ENCODE results near the gene CDK10. TPM values are rescaled to one million over a fixed set of nuclear protein-coding genes. Genes with fewer than 3 reads are reported as not detected.

The CDK10 gene, protein sequence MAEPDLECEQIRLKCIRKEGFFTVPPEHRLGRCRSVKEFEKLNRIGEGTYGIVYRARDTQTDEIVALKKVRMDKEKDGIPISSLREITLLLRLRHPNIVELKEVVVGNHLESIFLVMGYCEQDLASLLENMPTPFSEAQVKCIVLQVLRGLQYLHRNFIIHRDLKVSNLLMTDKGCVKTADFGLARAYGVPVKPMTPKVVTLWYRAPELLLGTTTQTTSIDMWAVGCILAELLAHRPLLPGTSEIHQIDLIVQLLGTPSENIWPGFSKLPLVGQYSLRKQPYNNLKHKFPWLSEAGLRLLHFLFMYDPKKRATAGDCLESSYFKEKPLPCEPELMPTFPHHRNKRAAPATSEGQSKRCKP
- total RNA-seq = 35.1 and 35.5 TPM in 2 replicates

DNA sequence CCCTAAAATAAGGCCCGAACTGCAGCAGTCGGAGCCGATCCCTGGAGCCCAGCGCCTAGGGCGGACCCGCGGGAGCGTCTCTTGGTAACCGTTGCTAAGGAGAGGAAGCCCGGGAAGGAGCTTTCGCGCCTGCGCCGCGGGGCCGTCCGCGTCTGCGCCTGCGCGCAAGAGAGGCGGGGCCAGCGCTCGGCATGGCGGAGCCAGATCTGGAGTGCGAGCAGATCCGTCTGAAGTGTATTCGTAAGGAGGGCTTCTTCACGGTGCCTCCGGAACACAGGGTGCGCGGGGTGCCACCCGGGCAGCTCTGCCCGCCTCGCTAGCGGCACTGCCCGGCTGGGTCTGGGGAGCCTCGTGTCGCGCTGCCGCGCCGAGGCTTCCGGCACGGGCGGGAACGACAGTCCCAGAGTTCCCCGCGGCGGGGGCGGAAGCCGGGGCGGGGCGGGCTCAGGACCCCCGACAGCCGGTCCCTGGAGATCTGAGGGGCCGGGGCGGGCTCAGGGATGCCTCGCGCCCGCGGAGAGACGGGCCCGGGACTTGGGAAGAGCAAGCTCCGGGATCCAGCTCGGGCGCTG lies at the start of gene CDK10:
CDK10 (plus strand) TSS at position 170 of the 572 bp plus-strand sequence; CDS start at position 192, 22 bp downstream.

DNA sequence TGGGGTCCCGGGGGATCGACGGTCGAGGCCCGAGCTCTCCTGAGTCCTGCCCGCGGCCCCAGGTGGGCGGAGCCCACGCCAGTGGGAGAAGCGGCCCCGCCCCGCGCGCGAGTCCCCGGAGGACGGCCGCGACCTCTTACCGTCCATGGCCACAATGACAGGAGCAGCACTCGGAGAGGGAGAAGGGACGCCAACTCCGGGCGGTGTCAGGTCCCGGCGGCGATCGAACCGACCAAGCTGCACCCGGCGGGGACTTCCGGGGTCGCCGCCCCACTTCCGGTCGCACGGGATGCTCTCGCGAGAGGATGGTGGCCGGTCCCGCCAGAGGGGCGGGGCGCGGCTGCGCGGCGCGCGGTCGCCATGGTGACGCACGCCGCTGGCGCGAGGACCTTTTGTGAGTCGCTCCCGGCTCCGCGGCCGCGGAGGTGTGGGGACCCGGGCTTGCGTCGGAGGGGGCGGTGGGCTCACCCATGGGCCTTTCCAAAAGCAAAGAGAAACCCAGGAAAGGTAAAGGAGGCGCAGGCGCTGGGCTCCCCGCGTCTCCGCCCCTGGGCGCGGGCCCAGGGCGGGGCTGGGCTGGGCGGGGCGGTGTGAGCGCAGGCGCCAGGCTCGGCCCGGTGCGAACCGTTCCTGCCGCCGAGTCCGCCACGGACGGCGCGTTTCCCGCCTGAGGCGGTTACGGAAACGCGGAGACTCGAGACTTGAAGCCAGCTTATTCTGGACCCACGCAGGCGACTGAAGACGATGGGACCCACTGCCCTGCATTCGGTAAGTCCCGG lies 28.9 kb upstream of the CDK10 start, which contains the start of the genes CHMP1A and SPATA33:
CHMP1A (minus strand) TSS at position 267 of the 779 bp plus-strand sequence; CDS start at position 147, 120 bp downstream.
SPATA33 (plus strand) TSS at position 395 of the 779 bp plus-strand sequence; CDS start at position 471, 76 bp downstream.

GRCh38 chr16:89701425-89702406 lies 15.2 kb downstream of the CDK10 start, which contains the start of gene SPATA2L:
TSS of gene SPATA2L (minus strand) at chr16:89701705. CDS start at chr16:89701232, 473 bp downstream.

GRCh38 chr16:89720813-89721545 lies 34.5 kb downstream of the CDK10 start, which contains the start of the genes VPS9D1 and ZNF276:
TSS of gene VPS9D1 (minus strand) at chr16:89720898. CDS start at chr16:89720861, 37 bp downstream.
TSS of gene ZNF276 (plus strand) at chr16:89721537. CDS start at chr16:89721641, 104 bp downstream.

Other genes starting within 250 kb of the CDK10 start
- gene ANKRD11, start 196.1 kb upstream of the CDK10 start, total RNA-seq = 85.2 and 101 TPM in 2 replicates
- gene SPG7, start 178.3 kb upstream of the CDK10 start, total RNA-seq = 132 and 146 TPM in 2 replicates
- 1,994 and 2,507 TPM in 2 replicates for gene RPL13, start 126.0 kb upstream of the CDK10 start, total RNA-seq
- gene CPNE7, start 110.9 kb upstream of the CDK10 start, total RNA-seq = 3.2 and 5.0 TPM in 2 replicates
- gene DPEP1, start 73.0 kb upstream of the CDK10 start, total RNA-seq = not detected in 2 replicates
- 86.7 and 114 TPM in 2 replicates for gene CHMP1A, start 29.0 kb upstream of the CDK10 start, total RNA-seq
- gene SPATA33, start 28.9 kb upstream of the CDK10 start, total RNA-seq = 2.6 and 3.1 TPM in 2 replicates
- 11.7 and 14.6 TPM in 2 replicates for gene SPATA2L, start 15.0 kb downstream of the CDK10 start, total RNA-seq
- gene VPS9D1, start 34.2 kb downstream of the CDK10 start, total RNA-seq = 18.5 and 19.8 TPM in 2 replicates
- gene ZNF276, start 34.8 kb downstream of the CDK10 start, total RNA-seq = 13.8 and 18.5 TPM in 2 replicates
- 3.5 and 4.7 TPM in 2 replicates for gene FANCA, start 130.0 kb downstream of the CDK10 start, total RNA-seq
- gene SPIRE2, start 141.8 kb downstream of the CDK10 start, total RNA-seq = 4.9 and 5.4 TPM in 2 replicates
- 280 and 286 TPM in 2 replicates for gene TCF25, start 186.9 kb downstream of the CDK10 start, total RNA-seq
- gene MC1R, start 232.2 kb downstream of the CDK10 start, total RNA-seq = 9.6 and 12.3 TPM in 2 replicates
- gene TUBB3, start 236.7 kb downstream of the CDK10 start, total RNA-seq = 211 and 247 TPM in 2 replicates

Measured in hair follicle dermal papilla cell (primary cell).